IPS-11a (cell line): Measurements from ENCODE around the gene TAGAP.
A peak's percentile ranks its signal among the peaks of the same experiment; 100 is the strongest.
"Not testable (repeated sequence)": the region's sequence is repeated elsewhere in the genome, so short reads cannot be mapped to it uniquely, and the experiment has no call there.

Experiments
- H3K4me3 ChIP-seq: one replicate; pipeline ENCODE4 v1.5.1; 2013; ENCODE audit warnings: low read depth, low read length, control low read depth

The TAGAP gene

GRCh38 chr6:159017757-159018559 is 26.8 kb downstream of the TAGAP start:
- no peak overlapping the region for H3K4me3 ChIP-seq

GRCh38 chr6:159014406-159014805 is 30.4 kb downstream of the TAGAP start:
- no peak overlapping the region for H3K4me3 ChIP-seq

DNA sequence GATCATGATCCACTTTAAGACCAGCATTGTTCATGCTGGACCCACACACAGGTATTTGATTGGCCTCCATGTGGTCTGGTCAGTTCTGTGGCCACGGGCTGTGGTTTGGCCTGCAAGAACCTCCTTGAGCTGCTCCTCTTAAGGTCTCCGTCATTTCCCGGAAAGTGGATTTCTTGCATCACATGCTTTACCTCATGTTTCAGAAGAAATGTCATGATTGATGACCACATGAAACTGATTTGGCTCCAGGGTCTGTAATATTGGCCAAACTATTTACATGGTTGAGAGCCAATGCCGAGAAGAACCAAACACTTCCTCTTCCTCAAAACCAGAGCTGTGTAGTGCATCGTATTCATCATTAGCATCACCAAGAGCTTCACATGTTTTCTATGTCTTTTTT is 31.6 kb downstream of the TAGAP start:
- no peak overlapping the region for H3K4me3 ChIP-seq

DNA sequence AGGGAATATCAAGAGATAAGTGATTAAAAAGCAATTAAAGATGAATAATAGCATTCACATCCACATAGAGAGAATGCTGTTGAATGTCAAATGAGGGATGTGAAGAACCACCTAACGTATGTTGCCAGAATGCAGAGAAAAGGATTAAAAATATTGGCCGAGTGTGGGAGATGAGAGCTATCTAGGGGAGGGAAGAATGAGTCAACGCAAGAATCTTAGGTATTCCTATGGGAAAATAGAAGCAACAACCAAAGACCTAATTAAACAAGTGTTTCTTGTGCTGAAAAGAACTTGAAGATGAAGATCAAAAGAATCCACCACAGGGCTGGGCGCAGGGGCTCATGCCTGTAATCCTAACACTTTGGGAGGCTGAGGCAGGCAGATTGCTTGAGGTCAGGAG is 32.6 kb downstream of the TAGAP start:
- H3K4me3 ChIP-seq, result no peak overlapping the region

DNA sequence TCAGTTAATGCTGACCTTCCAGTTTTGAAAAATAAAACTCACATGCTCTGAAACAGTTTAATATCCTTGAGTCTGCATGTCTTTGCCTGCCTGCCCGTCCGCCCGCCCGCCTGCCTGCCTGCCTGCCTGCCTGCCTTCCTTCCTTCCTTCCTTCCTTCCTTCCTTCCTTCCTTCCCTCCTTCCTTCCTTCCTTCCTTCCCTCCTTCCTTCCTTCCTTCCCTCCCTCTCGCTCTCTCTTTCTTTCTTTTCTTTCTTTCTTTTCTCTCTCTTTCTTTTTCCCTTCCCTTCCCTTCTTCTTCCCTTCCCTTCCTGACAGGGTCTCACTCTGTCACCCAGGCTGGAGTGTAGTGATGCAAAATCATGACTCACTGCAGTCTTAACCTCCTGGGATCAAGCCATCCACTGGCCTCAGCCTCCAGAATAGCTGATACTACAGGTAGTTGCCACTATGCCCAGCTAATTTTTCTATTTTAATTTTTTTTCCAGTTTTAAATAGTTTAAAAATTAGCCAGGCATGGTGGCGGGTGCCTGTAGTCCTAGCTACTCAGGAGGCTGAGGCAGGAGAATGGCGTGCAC is 34.7 kb downstream of the TAGAP start:
- not testable (repeated sequence) for H3K4me3 ChIP-seq

DNA sequence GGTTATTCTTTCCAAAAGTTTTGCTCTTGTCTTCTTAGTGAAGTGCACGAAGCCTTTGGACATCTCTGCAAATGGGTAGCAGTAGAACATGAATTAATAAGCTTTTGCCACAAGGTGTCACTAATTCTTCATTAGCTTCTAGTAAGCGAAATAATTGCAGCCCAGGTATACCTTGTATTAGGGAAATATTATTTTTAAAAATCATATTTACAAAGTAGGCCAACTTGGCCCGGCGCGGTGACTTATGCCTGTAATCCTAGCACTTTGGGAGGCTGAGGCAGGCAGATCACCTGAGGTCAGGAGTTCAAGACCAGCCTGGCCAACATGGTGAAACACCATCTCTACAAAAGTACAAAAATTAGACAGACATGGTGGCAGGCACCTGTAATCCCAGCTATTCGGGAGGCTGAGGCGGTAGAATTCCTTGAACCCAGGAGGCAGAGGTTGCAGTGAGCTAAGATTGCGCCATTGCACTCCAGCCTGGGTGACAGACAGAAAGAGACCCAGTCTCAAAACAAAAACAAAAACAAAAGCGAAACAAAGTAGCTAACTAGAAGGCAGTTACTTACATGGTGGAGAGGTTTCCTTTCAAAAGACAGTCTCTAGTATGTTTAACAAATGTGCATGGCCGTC is 36.0 kb downstream of the TAGAP start:
- no peak overlapping the region for H3K4me3 ChIP-seq

DNA sequence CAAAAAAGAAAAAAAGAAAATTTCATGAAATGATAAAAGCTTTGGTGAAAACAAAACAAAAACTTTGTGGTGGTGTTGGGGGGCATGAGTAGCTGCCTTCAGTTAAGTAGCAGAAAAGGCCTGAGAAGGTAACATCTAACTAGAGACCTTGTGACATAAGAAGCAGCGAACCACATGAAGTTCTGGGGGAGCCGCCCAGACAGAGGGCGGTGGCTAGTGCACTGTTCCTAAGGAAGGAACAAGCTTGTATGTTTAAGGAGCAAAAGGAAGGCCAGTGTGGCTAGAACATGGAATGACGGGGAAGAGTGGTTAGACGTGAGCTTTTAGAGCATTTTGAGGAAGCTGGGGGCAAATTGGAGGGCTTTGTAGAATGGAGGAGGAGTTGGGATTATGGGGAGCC is 37.3 kb downstream of the TAGAP start:
- no peak overlapping the region for H3K4me3 ChIP-seq

GRCh38 chr6:159005436-159005835 is 39.4 kb downstream of the TAGAP start:
- H3K4me3 ChIP-seq, result no peak overlapping the region

GRCh38 chr6:159004592-159004991 is 40.2 kb downstream of the TAGAP start:
- no peak overlapping the region for H3K4me3 ChIP-seq

DNA sequence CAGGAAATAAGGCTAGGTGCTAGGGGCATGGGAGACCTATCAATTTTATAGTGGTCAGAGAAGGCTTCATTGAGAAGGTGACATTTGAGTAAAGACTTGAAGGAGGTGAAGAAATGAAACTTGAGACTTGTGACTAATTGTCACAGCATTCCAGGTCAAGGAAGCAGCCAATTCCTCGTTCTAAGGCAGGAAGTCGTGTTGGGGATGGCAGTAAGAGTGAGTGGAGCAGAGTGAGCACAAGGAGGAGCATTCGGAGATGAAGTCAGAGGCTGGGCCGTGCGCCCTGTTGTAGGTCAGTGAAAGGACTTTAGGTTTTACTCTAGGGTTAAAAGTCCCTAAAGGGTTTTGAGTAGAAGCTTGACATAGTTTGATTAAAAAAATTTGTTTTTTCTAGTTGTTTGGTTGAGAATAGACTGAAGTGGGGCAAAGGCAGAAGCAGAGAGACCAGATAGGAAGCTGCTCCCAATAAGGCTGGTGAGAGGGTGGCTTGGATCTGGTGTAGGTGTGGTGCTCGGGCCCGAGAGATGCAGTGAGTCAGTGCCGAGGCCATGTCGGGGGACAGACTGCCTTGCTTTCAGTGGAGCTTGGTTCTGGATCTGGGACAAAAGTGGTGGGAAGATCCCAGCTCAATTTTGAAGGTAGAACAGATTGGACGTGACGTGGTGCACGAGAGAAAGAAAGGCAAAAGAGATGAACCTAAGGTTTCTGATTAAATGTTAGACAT is 42.2 kb downstream of the TAGAP start:
- no peak overlapping the region for H3K4me3 ChIP-seq

DNA sequence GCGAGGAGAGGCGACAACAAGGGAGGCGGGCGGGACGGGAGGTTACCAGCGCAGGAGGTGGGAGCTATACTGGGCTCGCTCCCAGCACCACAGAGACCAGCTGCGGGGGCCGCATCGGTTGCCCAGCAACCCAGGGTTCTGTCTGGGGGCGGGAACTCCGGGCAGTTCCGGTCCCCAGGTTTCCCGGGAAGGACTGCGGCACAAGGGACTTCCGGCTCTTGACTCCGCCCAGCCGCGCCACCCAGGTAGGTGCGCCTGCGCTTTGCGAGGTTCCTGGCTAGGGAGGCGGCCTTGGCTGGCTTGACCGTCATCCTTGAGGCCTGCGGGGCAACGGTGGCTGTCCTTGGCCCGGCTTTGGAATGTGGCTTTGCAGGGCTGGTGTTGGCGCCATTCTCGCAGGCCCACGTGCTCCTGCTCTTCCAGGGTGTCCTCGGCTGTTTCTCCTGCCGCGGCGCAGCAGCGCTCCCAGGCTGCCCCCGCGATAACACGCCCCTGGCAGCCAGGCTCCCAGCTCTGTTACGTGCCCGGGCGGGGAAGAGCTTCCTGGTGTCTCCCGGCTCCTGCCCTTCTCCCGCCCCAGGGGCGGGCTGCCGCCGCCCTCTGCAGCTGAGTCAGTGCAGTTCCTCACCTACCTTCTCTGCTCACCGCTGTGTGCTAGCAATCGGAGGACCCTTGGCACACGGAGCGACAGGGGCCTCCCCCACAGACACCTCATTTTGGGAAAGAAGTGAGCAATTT is 45.0 kb downstream of the TAGAP start, which contains the start of gene RSPH3:
Gene RSPH3, minus strand, starts transcription at position 537 of the 738 bp plus-strand sequence. CDS start 652 bp downstream, outside the sequence.
- H3K4me3 ChIP-seq, result peak within 1 kb of the TSS; percentile 75

DNA sequence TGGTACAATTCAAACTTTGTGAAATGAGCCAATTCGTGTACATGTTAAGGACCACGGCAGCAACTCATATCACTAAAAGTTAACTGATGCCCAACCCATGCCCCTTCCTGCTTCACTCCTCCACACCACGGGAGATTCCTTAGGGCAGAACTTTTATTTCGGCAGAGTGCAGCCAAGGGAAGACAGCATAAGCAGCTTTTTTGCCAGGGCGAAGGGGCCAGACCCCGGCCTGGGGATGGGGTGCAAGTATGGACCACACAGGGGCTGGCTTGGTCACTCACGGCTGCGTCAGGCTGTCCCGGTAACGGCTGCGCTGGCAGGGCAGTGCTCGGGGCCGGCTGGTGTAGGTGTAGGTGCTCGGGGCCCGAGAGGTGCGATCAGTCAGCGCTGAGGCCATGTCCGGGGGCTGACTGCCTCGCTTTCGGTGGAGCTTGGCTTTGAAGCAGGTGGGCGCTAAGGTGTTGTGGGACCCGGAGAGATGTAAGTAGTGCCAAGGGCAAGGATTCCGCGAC is 45.6 kb downstream of the TAGAP start:
- H3K4me3 ChIP-seq, result peak overlapping the region; percentile 75

DNA sequence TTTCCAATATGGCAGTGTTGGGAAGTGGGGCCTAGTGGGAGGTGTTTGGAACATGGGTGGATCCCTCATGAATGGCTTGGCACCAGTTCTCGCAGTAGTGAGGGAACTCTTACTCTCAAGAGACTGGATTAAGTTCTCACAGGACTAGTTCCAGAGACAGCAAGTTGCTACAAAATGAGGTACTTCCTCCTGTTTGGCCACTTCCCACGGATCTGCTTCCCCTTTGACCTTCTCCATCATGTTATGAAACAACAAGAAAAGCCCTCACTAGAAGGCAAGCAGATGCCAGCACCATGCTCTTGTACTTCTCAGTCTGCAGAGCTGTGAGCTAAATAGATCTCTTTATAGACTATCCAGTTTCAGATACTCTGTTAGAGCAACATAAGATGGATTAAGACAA is 47.9 kb downstream of the TAGAP start:
- H3K4me3 ChIP-seq, result no peak overlapping the region

GRCh38 chr6:158993639-158994038 is 51.2 kb downstream of the TAGAP start:
- no peak overlapping the region for H3K4me3 ChIP-seq

DNA sequence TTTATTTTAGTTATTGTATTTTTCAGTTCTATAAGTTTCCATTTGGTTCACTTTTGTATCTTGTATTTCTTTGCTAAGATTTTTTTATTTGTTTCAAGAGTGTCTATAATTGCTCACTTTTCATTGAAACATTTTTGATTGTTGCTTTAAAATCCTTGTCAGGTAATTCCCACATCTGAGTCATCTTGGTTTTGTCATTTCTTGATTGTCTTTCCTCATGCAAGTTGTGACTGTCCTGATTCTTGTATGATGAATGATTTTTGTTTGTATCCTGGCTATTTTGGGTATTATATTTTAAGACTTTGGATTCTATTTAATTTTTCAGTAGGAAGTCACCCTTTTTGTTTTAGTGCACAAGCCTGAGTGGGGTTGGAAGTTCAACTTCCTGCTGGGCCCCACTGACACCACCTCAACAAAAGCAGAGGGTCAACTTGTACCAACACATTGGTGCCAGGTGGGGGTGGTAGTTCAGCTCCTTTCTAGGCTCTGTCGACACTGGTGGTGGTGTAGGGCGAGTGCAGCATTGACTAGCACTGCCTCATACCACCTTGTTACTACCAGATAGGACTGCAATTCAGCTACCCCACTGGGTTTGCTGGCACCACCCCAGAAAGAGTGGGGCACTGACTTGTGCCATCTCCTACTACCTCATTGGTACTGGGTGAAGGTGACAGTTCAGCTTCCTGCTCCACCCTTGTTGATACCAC is 53.6 kb downstream of the TAGAP start:
- H3K4me3 ChIP-seq, result no peak overlapping the region

- not testable (repeated sequence) for H3K4me3 ChIP-seq
These were observed 55.1 kb downstream of the TAGAP start for GRCh38 chr6:158989711-158990110.

DNA sequence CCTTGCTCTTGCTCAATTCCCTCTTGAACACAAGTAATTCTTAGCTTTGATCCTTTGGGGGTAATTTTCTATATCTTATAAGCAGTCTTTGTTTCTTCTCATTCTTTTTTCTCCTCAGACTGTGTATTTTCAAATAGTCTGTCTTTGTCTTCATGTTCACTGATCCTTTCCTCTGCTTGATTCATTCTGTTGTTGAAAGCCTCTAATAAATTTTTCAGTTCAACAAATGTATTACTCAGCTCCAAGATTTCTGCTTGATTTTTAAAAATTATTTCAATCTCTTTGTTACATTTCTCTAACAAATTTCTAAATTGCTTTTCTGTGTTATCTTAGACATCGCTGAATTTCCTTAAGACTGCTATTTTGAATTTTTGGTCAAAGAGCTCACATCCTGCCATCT is 56.3 kb downstream of the TAGAP start:
- no peak overlapping the region for H3K4me3 ChIP-seq

DNA sequence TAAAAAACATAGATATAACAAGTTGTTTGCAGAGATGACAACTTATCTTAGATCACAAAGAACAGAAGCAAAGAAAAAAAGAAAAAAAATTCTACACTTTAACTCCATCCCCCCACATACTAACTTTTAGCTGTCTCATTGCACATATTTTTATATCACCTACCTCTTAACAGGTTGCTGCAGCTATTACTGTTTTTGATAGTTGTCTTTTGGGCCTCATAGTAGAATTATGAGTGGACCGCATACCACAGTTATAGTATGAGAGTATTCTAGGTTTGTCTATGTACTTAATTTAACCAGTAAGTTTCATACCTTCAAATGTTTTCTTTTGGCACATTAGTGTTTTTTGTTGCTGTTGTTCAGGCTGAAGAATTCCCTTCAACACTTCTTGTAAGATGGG is 57.1 kb downstream of the TAGAP start:
- no peak overlapping the region for H3K4me3 ChIP-seq
